Hepatocyte (in vitro differentiated cells): ENCODE measurements around the gene PBLD.

Source experiments
- EZH2 ChIP-seq: fragments of 200-600 bp; sonication (generic); IDR thresholded peaks from 2 replicates; pipeline ENCODE4 v1.6.1; 2016; ENCODE audit warnings: antibody characterized with exemption, mild to moderate bottlenecking, borderline replicate concordance
- EZH2phosphoT487 ChIP-seq: fragments of 200-600 bp; sonication (generic); IDR thresholded peaks from one replicate; pipeline ENCODE4 v1.6.1; 2018; ENCODE audit warnings: antibody characterized with exemption, mild to moderate bottlenecking, low read depth, moderate library complexity; ENCODE audit not compliant: unreplicated experiment, severe bottlenecking
- TF ChIP-seq, protein P1 (sequence below): fragments of 200-600 bp; sonication (generic); IDR thresholded peaks from 2 replicates; pipeline ENCODE4 v1.5.1; 2016; ENCODE audit warnings: antibody characterized with exemption, mild to moderate bottlenecking; ENCODE audit not compliant: poor library complexity

DNA sequence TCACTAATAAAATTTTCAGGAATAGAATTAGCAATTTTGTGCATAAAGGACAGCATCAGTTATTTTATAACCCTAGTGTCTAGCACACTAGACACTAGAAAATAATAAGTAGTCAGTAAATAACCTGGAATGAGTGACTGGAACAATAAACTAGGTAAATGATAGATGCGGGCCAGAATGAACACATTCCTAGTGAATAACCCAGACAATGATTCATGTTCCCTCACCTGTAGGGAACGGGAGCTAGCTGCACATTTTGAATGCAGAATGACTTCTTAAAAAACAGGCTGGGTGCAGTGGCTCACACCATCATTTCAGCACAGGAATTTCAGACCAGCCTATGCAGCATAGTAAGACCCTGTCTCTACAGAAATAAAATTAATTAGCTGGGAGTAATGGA lies 97.6 kb downstream of the PBLD start:
- TF ChIP-seq, protein P1, sequence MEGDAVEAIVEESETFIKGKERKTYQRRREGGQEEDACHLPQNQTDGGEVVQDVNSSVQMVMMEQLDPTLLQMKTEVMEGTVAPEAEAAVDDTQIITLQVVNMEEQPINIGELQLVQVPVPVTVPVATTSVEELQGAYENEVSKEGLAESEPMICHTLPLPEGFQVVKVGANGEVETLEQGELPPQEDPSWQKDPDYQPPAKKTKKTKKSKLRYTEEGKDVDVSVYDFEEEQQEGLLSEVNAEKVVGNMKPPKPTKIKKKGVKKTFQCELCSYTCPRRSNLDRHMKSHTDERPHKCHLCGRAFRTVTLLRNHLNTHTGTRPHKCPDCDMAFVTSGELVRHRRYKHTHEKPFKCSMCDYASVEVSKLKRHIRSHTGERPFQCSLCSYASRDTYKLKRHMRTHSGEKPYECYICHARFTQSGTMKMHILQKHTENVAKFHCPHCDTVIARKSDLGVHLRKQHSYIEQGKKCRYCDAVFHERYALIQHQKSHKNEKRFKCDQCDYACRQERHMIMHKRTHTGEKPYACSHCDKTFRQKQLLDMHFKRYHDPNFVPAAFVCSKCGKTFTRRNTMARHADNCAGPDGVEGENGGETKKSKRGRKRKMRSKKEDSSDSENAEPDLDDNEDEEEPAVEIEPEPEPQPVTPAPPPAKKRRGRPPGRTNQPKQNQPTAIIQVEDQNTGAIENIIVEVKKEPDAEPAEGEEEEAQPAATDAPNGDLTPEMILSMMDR, result no peak
- TF ChIP-seq EZH2, result no peak
- no peak for TF ChIP-seq EZH2phosphoT487
